Muscle of leg (tissue), 11 donors: ENCODE measurements around the gene CBFA2T2. TPM values are rescaled to one million over a fixed set of nuclear protein-coding genes. Genes with fewer than 3 reads are reported as not detected.

Source experiments
- DNase-seq: peaks from one replicate; pipeline ENCODE4 v3.0.0; 2013
- H3K27ac ChIP-seq: one replicate; pipeline ENCODE4 v1.5.1; 2013; ENCODE audit warnings: mild to moderate bottlenecking, low read length, control low read depth
- H3K27me3 ChIP-seq: one replicate; pipeline ENCODE4 v1.6.1; 2013; ENCODE audit warnings: low read length; ENCODE audit not compliant: control insufficient read depth, insufficient read depth
- H3K36me3 ChIP-seq: one replicate; pipeline ENCODE4 v1.6.1; 2013; ENCODE audit warnings: low read length; ENCODE audit not compliant: control insufficient read depth, insufficient read depth
- H3K4me1 ChIP-seq: one replicate; pipeline ENCODE4 v1.6.1; 2013; ENCODE audit warnings: low read length; ENCODE audit not compliant: control insufficient read depth, insufficient read depth
- H3K4me3 ChIP-seq: one replicate; pipeline ENCODE4 v1.5.1; 2013; ENCODE audit warnings: low read length, control low read depth
- H3K9me3 ChIP-seq: replicated peaks from 2 replicates; pipeline ENCODE4 v1.6.1; 2013; ENCODE audit warnings: low read depth, low read length; ENCODE audit not compliant: control insufficient read depth
- WGBS: methylation state at CpG from one replicate; pipeline ENCODE4 v1.1.5; 2013; ENCODE audit warnings: missing lambda C conversion rate; ENCODE audit not compliant: insufficient coverage; 5-methylcytosine and 5-hydroxymethylcytosine counted together
- polyA plus RNA-seq, 8 donors: library from polyadenylated mRNA; unstranded; fragments of 120-200 nt; gene quantifications; one replicate each; pipeline versions ENCODE4 v1.2.1 to v1.2.3, GENCODE V29; 2013; ENCODE audit warnings: inconsistent platforms in 1 of 8, low replicate concordance in 1 of 8; ENCODE audit not compliant: insufficient read length in 8 of 8, insufficient read depth in 1 of 8
- total RNA-seq: library from RNA; stranded (reverse); fragments of 120-200 nt; gene quantifications from one replicate; pipeline ENCODE4 v1.2.4, GENCODE V29; 2013

Gene CBFA2T2
- total and polyA plus RNA-seq, 9 donors: 8.5 to 17.8 (median 12.8) TPM

- Histone ChIP-seq H3K9me3 (no peaks in the 10 kb centered on the region), H3K4me3 (peak overlapping the region; percentile 85), H3K4me1 (peaks cover 38% of the 10 kb centered on the region), H3K27ac (peak overlapping the region; percentile 84), H3K27me3 (no peaks in the 10 kb centered on the region), H3K36me3 (peaks cover 20% of the 10 kb centered on the region)
- peak; percentile 87 for DNase-seq
- under 1% methylated on average over 81 of the region's 84 CpGs for WGBS
Observed at GRCh38 chr20:33663161-33664084, 173.5 kb downstream of the CBFA2T2 start.

DNA sequence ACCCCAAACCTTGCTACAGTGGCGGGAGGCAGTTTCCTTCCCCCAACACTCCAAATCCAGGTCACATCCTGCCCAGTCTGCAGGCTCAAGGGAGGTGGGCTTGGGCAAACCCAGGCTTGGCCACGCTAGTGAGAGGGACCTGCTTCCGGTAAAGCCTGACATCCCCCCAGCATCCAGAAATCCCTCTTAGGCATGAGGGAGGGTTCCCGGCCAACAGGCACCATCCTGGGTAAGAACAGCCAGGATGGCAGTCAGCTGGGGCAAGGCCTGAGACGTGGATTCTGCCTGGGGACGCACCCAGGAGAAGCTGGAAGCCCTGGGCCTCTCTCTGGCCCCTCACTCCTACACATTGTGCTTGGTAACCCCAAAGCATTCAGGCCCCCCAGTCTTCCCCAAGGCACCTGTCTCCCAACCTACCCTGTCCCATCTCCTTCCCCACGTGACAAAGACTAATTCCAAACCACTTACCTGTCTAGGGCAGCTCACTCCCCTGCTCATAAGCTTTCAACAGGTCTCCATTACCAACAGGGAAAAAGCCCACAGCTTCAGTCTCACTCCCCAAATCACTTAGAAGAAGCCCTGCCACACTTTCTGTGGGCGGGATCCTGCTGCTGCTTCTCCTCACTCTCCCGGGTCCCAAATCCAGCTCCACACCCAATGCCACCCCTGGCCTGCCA lies 174.3 kb downstream of the CBFA2T2 start:
- peak overlapping the region; percentile 77 for H3K27ac ChIP-seq
- peaks cover 38% of the 10 kb centered on the region for H3K4me1 ChIP-seq
- DNase-seq: no peak
- H3K36me3 ChIP-seq: peaks cover 25% of the 10 kb centered on the region
- 40% methylated on average over 9 of the region's 9 CpGs for WGBS
- no peaks in the 10 kb centered on the region for H3K9me3 ChIP-seq
- peak overlapping the region; percentile 85 for H3K4me3 ChIP-seq
- H3K27me3 ChIP-seq: no peaks in the 10 kb centered on the region

DNA sequence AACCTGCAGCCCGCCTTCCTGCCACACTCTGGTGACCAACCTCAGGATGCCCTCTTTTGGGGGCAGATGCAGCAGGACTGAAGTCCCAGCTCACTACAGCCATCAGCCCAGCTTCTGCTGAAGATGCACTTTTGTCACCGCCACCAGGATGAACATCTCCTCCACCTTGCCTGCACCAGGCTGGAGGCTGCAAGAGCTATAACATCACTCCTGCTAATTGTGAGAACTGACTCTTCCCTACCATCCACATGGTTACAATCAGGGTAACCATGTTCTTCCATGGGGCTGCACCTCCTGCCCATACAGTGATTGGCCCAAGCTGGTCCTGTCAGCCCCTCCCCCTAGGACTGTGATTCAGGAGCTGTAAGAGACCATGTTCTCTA lies 174.9 kb downstream of the CBFA2T2 start:
- peaks cover 25% of the 10 kb centered on the region for H3K36me3 ChIP-seq
- 100% methylated on average over 2 of the region's 2 CpGs for WGBS
- no peak overlapping the region for H3K27ac ChIP-seq
- no peaks in the 10 kb centered on the region for H3K27me3 ChIP-seq
- peaks cover 38% of the 10 kb centered on the region for H3K4me1 ChIP-seq
- no peak overlapping the region for H3K4me3 ChIP-seq
- H3K9me3 ChIP-seq: no peaks in the 10 kb centered on the region
- DNase-seq: no peak

- H3K9me3 ChIP-seq: no peaks in the 10 kb centered on the region
- peaks cover 31% of the 10 kb centered on the region for H3K36me3 ChIP-seq
- H3K27me3 ChIP-seq: no peaks in the 10 kb centered on the region
- DNase-seq: peak; percentile 97
- H3K4me1 ChIP-seq: peaks cover 42% of the 10 kb centered on the region
- peak within 1 kb of the TSS; percentile 38 for H3K4me3 ChIP-seq
- 2% methylated on average over 48 of the region's 50 CpGs for WGBS
- H3K27ac ChIP-seq: peak within 1 kb of the TSS; percentile 85
Observed at GRCh38 chr20:33666293-33667244, 176.7 kb downstream of the CBFA2T2 start, which contains the start of gene ACTL10. TSS of gene ACTL10 (plus strand) at chr20:33666943. CDS start at chr20:33667498, 555 bp downstream.

DNA sequence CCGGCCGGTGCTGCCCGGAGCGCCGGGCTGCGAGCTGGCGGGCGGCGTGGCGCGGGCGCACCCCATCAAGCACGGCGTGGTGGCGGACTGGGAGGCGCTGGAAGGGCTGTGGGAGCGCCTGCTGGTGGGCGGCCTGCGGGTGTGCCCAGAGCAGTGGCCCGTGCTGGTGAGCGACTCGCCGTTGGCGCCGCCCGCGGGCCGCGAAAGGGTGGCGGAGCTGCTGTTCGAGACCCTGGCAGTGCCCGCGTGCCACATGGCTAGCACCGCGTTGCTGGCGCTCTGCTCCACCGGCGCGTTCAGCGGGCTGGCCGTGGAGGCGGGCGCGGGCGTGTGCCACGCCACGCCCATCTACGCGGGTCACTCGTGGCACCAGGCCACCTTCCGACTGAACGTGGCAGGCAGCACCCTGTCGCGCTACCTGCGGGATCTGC lies 177.4 kb downstream of the CBFA2T2 start:
- Histone ChIP-seq H3K36me3 (peaks cover 34% of the 10 kb centered on the region), H3K4me3 (peak overlapping the region; percentile 38), H3K9me3 (no peaks in the 10 kb centered on the region), H3K27ac (peak overlapping the region; percentile 85), H3K4me1 (peaks cover 49% of the 10 kb centered on the region), H3K27me3 (no peaks in the 10 kb centered on the region)
- DNase-seq: no peak
- WGBS: 8% methylated on average over 52 of the region's 55 CpGs

GRCh38 chr20:33667676-33668465 lies 178.0 kb downstream of the CBFA2T2 start:
- peak overlapping the region; percentile 38 for H3K4me3 ChIP-seq
- no peaks in the 10 kb centered on the region for H3K27me3 ChIP-seq
- peak; percentile 84 for DNase-seq
- 14% methylated on average over 41 of the region's 47 CpGs for WGBS
- H3K9me3 ChIP-seq: no peaks in the 10 kb centered on the region
- H3K27ac ChIP-seq: no peak overlapping the region
- peaks cover 52% of the 10 kb centered on the region for H3K4me1 ChIP-seq
- H3K36me3 ChIP-seq: peaks cover 34% of the 10 kb centered on the region

DNA sequence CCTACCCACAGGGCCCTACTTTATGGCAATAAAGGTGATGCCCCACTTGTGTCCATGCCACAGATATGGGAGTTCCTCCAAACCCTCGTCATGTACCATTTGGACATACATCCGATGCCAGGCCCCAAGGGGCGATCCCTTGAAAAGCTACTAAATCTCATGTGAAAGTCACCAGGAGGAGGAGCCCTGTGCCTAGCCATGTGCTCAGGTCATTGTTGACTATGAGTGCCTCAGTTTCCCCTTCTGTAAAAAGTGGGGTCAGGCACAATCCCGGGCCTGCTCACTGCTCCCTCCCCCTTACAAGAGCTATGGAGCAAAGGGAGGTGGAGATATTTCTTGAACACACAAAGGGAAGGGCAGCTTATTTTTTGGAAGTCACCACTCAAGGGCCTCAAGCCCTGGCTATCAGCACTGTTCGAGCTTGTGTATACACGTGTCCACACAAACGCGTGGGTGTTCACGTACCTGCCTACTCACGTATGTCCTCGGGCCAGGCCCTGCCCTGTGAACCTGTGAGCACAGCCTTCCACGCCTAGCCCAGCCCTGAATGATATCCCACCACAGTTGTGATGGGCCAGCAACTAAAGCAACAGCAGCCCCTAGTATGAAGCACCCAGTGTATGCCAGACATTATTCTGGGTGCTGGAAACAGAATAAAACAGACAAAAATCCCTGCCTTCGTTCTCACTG lies 178.7 kb downstream of the CBFA2T2 start:
- Histone ChIP-seq H3K27ac (no peak overlapping the region), H3K27me3 (no peaks in the 10 kb centered on the region), H3K36me3 (peaks cover 34% of the 10 kb centered on the region), H3K4me1 (peaks cover 54% of the 10 kb centered on the region), H3K4me3 (no peak overlapping the region), H3K9me3 (no peaks in the 10 kb centered on the region)
- no peak for DNase-seq
- WGBS: 93% methylated on average over 11 of the region's 13 CpGs

- no peak for DNase-seq
- no peaks in the 10 kb centered on the region for H3K9me3 ChIP-seq
- H3K36me3 ChIP-seq: peaks cover 34% of the 10 kb centered on the region
- H3K4me3 ChIP-seq: no peak overlapping the region
- H3K4me1 ChIP-seq: peaks cover 53% of the 10 kb centered on the region
- no peaks in the 10 kb centered on the region for H3K27me3 ChIP-seq
- no peak overlapping the region for H3K27ac ChIP-seq
- no CpG with 5 or more reads among the region's 5 CpGs for WGBS
Observed at GRCh38 chr20:33669224-33669623, 179.3 kb downstream of the CBFA2T2 start.
